ENCODE results near the gene GDF7.

DNA sequence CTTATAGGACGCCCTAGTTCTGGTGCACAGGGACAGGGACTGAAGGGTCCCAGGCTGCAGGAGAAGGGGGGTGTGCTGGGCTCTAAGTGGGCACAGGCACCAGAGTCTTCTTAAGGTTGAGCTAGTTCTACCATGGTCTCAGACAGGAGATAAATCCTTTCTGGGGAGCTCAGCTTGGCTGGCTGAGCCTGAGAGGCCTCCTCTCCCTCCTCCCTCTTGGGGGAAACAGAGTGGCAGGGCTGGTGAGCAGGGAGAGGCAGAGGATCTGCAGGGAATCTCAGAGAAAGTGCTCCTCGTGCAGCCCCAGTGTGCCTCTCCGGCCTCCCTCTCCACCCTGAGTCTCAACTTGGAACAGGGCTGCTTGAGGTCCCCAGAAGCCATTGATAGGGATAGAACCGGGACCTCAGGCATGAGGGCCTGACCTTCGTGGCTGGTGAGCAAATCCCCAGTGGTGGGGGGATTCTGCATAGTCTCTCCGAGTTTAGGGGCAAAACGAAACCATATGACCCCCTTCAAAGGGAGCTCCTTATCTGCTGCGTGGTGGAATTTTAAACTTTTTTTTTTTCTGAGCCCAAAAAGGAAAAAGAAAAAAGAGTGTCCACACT lies 2.0 kb downstream of the GDF7 start:
- TF ChIP-seq TAF1 (IDR thresholded peaks at IDR 0.05; ENCODE audit: low read depth) = no peak
- TF ChIP-seq RAD21 (IDR thresholded peaks at IDR 0.05; ENCODE audit: low read depth) = no peak
- no peak for TF ChIP-seq ZBTB7A (IDR thresholded peaks at IDR 0.05; ENCODE audit: low read depth)
- no peak for TF ChIP-seq TEAD4 (IDR thresholded peaks at IDR 0.05)
- TF ChIP-seq, protein P1, sequence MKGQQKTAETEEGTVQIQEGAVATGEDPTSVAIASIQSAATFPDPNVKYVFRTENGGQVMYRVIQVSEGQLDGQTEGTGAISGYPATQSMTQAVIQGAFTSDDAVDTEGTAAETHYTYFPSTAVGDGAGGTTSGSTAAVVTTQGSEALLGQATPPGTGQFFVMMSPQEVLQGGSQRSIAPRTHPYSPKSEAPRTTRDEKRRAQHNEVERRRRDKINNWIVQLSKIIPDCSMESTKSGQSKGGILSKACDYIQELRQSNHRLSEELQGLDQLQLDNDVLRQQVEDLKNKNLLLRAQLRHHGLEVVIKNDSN (IDR thresholded peaks at IDR 0.05) = no peak

Measured in Ishikawa (cell line).